Right ventricle myocardium superior (tissue), 1 donor: ENCODE measurements around the gene UCP2. TPM values are rescaled to one million over a fixed set of nuclear protein-coding genes. Genes with fewer than 3 reads are reported as not detected.
"Not testable (repeated sequence)": the region's sequence is repeated elsewhere in the genome, so short reads cannot be mapped to it uniquely, and the experiment has no call there.

Experiments used
- ATAC-seq: fragments of 200-7000 bp; cut with Tn5 transposase; one replicate; pipeline ENCODE4 v1.9.1; 2020; ENCODE audit warnings: mild to moderate bottlenecking; ENCODE audit not compliant: poor library complexity
- DNase-seq: peaks from one replicate; pipeline ENCODE4 v3.0.0-alpha.2; 2020
- intact Hi-C: fragments of 100-400 bp; cut with DNase I; formaldehyde crosslinking; loops from one replicate; pipeline ENCODE4 v1.11.2; 2022
- total RNA-seq: library from RNA; stranded (reverse); fragmentation: NEBNext Ultra II Directional; extraction: Animal tissue kit (Norgen Biotek cat#: 25700); gene quantifications from one replicate; pipeline ENCODE4 v1.2.1, GENCODE V29; 2021
- donor health status: DM: no; HTN: yes; CAD: no; lungs with severe emphysema.

Gene UCP2
- total RNA-seq, 1 donor from 2014 or later = 25.8 TPM

- intact Hi-C loops = no loop called here
- ATAC-seq = no peak
- DNase-seq = no peak
Observed at GRCh38 chr11:73998846-73999575, 16.4 kb upstream of the UCP2 start.

GRCh38 chr11:73997120-73997770 is 14.6 kb upstream of the UCP2 start:
- ATAC-seq (no peak), DNase-seq (no peak)
- intact Hi-C loops = no loop called here

- ATAC-seq (no peak), DNase-seq (no peak)
- intact Hi-C loops = no loop called here
Observed at GRCh38 chr11:73996161-73996747, 13.6 kb upstream of the UCP2 start.

GRCh38 chr11:73995731-73996130 is 13.1 kb upstream of the UCP2 start:
- intact Hi-C loops = no loop called here
- no peak for ATAC-seq
- no peak for DNase-seq

DNA sequence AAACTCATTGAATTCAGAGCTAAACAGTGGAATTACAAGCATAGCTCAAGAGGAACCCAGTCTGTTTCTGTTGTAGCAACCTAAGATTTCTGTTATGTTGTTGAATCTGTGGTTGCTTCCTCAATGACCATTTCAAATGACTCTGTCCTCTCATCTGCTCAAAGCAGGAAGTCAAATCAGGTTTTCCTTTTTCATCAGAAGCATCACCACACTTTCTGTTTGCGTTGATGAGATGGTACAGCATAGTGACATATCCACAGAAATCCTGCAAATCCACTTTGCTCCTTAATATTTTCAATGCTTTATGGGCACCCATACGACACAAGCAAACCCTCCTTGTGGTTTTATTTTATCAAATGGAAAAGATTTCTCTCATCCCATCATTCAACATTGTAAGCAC is 12.6 kb upstream of the UCP2 start:
- DNase-seq (no peak), ATAC-seq (peak; percentile 51)
- intact Hi-C loops = no loop called here

DNA sequence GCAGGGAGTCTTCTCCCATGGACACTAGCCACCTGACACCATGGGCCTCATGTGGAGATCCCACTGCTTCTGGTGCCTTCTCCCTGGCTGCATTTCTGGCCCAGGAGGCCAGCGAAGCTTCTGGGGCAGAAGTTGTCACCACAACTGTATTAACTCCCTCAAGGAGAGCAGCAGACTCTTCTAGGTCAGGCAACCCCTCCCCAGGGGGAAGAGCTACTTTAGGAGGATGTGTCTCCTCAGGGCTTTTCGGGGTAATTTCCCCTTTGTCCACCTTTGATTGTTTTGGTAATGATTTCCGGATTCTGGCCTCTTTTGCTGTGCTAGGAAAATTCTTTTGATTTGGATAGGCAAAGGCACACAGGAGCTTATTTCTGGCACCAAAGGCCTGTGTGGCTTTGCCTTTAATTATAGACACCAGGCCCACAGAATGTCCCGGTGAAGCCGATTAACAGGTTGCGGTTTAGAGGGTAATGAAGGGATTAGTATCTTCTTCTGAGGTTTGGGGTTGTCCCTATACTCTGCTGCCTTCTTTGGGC is 8.9 kb upstream of the UCP2 start:
- intact Hi-C loops = no loop called here
- no peak for DNase-seq

GRCh38 chr11:73990730-73991129 is 8.1 kb upstream of the UCP2 start:
- ATAC-seq = no peak
- intact Hi-C loops = no loop called here
- no peak for DNase-seq

More for the DNA sequence above, 8.9 kb upstream of the UCP2 start:
- ATAC-seq = no peak

GRCh38 chr11:73989156-73989555 is 6.5 kb upstream of the UCP2 start:
- DNase-seq = no peak
- intact Hi-C loops = no loop called here
- ATAC-seq = no peak

- ATAC-seq = no peak
- intact Hi-C loops = no loop called here
- DNase-seq = no peak
Observed at GRCh38 chr11:73988227-73988626, 5.6 kb upstream of the UCP2 start.

- intact Hi-C loops, ATAC-seq: not testable (repeated sequence)
- peak; percentile 4 for DNase-seq
Observed at GRCh38 chr11:73985661-73986060, 3.0 kb upstream of the UCP2 start.

DNA sequence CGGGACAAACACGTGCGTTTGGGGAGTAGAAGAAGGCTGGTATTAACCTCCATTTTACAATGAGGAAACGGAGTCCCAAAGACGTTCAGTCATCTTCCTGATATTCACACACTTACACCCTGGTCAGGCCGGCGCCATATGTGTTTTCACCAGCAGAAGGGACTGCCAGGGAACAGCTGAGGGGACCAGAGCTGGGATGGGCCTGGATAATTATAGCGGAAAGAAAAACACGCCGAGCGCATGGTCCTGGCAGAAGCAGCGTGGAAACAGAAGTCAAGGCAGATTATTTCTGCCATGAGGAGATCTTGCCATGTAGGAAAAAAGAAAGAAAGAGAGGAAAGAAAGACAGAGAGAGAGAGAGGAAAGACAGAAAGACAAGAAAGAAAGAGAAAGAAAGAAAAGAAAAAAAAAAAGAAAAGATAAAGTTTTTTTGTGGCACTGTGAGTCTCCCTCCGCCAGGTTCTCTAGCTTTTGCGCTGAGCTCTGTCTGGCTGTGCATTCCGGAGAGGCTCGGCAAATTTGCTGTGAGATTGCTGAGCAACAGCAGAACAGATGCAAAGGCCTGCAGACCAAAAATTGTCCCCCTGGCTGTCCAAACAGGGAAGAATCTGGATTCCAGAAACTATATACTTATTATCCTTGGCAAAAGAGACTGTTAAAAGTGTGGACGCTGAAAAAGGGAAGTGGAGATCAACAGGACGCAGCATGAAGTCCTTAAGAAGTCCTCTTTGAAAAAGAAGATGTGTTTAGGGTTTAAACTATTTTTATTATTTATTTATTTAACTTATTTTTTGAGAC is 1.3 kb upstream of the UCP2 start:
- intact Hi-C loops = no loop called here
- no peak for ATAC-seq
- peak; percentile 30 for DNase-seq

DNA sequence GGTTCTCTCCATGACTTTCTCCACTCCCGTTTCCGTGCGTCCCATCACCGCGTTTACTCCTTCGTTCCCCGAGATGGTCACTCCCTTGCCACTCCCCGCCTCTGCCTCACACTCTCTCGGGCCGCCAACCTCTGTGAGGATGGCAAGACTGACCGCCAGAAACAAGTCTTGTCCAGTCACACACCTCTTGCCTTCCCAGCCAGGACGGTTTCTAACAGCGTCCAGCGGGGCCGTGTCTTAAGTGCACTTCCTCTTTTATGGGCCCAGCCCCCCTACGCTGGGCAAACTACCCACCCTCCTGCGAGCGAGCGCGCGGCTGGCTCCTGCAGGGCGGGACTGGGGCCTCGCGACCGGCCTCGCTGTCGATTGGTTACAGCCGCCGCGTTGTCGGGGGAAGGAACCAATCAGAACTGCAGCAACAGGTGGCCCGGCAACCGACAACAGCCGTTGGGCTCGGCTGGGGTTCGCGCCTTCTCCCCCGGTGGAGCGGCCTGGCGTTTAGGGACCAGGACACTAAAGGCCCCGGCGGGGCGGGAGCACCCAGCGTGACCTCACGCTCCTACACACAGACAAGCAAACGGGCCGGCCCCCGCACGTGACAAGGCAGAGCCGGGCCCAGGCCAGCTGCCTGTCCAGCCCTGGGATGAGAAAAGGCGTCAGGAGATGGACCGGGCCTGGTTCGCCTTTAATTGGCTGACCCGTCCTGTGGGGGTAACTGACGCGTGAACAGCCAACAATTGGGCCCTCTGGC is 522 bp upstream of the UCP2 start:
- intact Hi-C loops = no loop called here
- DNase-seq (peak; percentile 96), ATAC-seq (peak; percentile 95)

DNA sequence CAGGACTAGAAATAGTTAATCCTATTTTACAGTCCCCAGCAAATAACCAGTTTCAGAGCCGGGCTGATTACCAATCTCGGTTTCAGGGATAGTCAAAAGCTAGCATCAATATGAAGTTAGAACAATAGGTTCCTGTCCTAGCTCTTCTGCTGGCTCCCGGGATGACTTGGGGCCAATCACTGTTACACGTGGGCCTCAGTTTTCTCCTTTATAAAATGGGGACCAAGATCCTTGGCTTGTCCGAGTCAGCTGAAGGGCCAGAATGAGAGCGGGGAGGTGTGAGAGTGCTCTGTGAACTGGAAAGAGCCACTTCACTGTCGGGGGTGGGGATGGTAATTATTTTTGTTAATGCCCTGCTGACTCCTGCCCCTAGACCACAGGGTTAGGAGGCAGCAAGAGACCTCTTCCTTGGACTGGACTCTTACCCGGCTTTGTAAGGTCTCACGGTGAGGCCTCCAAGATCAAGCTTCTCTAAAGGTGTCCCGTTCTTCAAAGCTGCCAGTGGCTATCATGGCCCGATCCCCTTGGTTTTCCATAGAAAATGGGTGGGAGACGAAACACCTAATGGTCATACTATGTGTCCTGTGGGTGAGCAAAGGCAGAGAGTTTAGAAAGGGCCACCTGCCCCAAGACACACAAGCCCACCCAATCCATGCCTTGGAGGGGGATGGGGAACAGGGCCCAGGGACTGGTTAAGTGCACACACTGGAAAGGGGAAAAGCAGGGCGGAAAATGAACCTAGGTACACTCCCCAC is 1.4 kb downstream of the UCP2 start:
- intact Hi-C loops = no loop called here
- DNase-seq (peak; percentile 22), ATAC-seq (no peak)

DNA sequence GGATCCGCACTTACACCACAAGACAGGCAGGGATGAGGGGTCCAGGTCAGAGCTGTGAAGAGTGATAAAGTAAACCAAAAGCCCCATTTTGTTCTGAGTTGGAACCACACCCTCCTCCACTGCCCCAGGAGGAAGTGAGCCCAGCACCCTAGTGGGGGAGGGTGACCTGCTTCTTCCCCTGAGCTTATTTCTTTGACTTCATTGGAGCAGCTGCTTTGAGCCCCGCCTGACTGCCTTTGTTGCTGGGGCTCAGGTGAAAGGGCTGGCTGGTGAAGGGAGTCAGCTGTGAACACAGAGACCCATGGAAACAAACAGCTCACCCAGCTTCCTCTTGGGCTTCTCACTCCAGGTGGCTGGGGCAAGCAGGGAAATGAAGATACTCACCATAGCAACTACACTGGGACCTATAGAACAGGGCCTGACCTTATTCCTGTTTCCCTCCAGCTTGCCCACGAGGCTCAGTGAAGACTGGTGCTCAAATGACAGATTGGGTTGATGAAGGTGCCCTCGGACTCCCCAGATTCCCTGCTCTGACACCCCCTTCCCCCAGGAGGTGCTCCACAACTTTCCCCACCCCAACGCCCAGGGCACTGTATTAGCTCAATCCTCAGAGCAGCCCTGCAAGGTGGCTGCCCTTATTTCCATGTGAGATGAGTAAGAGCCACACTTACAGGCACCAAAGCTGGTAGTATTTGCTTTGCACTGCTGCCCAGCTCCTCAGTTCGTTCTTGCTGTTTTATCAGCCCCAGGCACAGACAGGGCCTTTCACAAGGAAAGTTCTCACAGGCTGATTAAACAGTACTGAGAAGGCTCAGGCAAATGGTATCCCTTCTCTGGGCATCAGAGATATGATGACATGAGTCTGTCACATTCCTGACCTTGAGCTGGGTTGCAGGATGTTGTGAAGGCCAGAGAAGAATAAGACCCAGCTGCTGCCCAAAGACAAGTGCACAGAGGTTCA is 2.4 kb downstream of the UCP2 start:
- DNase-seq (peak; percentile 63), ATAC-seq (no peak)
- intact Hi-C loops = no loop called here

GRCh38 chr11:73978576-73979086 is 4.0 kb downstream of the UCP2 start:
- DNase-seq (peak; percentile 1), ATAC-seq (no peak)
- intact Hi-C loops = no loop called here

DNA sequence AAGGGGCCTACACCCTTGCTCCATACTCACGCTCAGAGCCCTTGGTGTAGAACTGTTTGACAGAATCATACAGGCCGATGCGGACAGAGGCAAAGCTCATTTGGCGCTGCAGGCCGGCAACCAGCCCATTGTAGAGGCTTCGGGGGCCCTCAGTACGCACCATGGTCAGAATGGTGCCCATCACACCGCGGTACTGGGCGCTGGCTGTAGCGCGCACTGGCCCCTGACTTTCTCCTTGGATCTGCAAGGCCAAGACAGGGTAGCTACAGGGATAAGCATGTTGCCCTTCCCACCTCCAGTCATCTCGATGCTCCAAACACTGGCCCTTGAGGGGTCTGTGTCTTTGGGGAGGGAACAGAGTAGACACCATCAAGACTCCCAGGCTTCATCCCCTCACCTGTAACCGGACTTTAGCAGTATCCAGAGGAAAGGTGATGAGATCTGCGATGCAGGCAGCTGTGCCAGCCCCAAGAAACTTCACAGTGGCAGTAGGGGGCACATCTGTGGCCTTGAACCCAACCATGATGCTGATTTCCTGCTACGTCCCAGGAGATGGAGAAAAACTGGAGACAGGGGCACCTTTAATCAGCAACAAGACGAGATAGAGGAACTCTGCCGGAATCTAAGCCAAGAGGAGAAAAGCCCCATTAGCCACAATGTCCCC is 4.7 kb downstream of the UCP2 start:
- intact Hi-C loops = no loop called here
- no peak for ATAC-seq
- peak; percentile 10 for DNase-seq
